PFSK-1 (cell line): ENCODE measurements around the gene COL11A2.

Experiments
- FOXP2 ChIP-seq: optimal IDR thresholded peaks from 2 replicates; pipeline ENCODE3; 2011; ENCODE audit warnings: borderline replicate concordance, control low read depth, inconsistent platforms; ENCODE audit not compliant: insufficient read depth; ENCODE audit errors: extremely low read length, extremely low read depth
- POLR2AphosphoS5 ChIP-seq: IDR thresholded peaks from 2 replicates; pipeline ENCODE4 v1.6.1; 2012; ENCODE audit warnings: low read depth, mild to moderate bottlenecking, control low read depth, low read length, moderate library complexity
- SIN3A ChIP-seq: IDR thresholded peaks from 2 replicates; pipeline ENCODE4 v1.6.1; 2012; ENCODE audit warnings: mild to moderate bottlenecking, low read length, moderate library complexity, borderline replicate concordance; ENCODE audit not compliant: insufficient read depth
- TAF1 ChIP-seq: IDR thresholded peaks from 2 replicates; pipeline ENCODE4 v1.6.1; 2012; ENCODE audit warnings: low read length, control low read depth, borderline replicate concordance; ENCODE audit not compliant: insufficient read depth
- TF ChIP-seq, protein P1 (sequence below), 2 experiments: IDR thresholded peaks; 2 replicates each; pipeline versions ENCODE4 v1.6.1 to v1.8.0; 2011 to 2012; ENCODE audit warnings: low read depth in 2 of 2, low read length in 2 of 2, control low read depth in 1 of 2, inconsistent platforms in 1 of 2, mild to moderate bottlenecking in 1 of 2, moderate library complexity in 1 of 2; ENCODE audit not compliant: insufficient read depth in 1 of 2

DNA sequence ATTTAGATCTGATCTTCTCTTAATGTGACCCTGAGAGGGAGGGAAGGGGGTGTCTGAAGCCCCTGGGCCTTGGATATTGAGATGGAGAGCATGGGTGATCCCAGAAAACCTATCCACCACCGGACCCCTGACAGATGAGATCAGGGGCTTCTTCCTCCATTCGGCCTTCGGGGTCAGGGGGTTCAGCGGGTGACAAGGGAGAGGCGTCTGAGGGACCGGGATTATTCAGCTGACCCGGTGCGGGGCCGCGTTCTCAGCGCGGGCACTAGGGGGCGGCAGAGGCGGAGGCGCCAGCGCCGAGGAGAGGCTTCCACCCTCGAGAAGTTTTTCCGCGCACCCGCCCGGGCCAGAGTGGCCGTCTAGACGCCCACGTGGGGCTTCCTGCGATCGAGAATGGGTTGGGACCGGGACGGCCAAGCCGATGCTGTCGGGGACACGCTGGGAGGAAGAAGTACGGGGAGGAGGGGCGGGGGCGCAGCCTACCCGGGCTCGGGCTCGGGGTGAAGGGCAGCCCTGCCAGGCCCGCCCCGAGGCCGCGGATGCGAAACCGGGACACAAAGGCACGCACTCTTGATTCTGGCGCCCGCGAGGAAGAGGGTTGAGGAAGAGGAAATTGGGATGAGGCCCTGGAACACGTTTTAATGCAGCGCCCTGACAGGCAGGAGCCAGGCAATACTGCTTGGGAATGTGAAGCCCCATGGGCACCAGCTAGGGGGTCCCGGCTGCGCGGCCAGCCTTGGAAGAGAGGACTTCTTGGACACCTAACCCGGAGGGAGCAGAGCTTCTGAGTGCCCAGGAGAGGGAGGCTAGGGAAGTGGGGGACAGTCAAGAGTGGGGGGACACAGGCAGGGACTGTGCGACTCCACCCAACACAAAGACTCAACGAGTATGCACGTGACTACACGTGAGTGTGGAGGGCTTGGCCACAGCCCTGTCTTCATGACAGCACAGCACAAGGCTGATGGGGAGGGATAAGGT is 30.6 kb downstream of the COL11A2 start:
- no peak for TF ChIP-seq TAF1
- no peak for TF ChIP-seq POLR2AphosphoS5
- TF ChIP-seq, protein P1, sequence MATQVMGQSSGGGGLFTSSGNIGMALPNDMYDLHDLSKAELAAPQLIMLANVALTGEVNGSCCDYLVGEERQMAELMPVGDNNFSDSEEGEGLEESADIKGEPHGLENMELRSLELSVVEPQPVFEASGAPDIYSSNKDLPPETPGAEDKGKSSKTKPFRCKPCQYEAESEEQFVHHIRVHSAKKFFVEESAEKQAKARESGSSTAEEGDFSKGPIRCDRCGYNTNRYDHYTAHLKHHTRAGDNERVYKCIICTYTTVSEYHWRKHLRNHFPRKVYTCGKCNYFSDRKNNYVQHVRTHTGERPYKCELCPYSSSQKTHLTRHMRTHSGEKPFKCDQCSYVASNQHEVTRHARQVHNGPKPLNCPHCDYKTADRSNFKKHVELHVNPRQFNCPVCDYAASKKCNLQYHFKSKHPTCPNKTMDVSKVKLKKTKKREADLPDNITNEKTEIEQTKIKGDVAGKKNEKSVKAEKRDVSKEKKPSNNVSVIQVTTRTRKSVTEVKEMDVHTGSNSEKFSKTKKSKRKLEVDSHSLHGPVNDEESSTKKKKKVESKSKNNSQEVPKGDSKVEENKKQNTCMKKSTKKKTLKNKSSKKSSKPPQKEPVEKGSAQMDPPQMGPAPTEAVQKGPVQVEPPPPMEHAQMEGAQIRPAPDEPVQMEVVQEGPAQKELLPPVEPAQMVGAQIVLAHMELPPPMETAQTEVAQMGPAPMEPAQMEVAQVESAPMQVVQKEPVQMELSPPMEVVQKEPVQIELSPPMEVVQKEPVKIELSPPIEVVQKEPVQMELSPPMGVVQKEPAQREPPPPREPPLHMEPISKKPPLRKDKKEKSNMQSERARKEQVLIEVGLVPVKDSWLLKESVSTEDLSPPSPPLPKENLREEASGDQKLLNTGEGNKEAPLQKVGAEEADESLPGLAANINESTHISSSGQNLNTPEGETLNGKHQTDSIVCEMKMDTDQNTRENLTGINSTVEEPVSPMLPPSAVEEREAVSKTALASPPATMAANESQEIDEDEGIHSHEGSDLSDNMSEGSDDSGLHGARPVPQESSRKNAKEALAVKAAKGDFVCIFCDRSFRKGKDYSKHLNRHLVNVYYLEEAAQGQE (IDR thresholded peaks at IDR 0.05; ENCODE audit: insufficient read depth in 1 of 2, low read depth in 2 of 2, low read length in 2 of 2): no peak
- no peak for TF ChIP-seq SIN3A
- TF ChIP-seq FOXP2: peak; percentile 32
